OCI-LY1 (cell line): ENCODE results near the gene SYNM.

Experiments used
- EZH2 ChIP-seq: fragments of 200-600 bp; sonication (generic), shearing (Covaris generic); IDR thresholded peaks from 2 replicates; pipeline ENCODE4 v1.8.0; 2017; ENCODE audit warnings: borderline replicate concordance, mixed run types, mild to moderate bottlenecking, antibody characterized with exemption, low read length, moderate library complexity, mixed read lengths
- TF ChIP-seq, protein P1 (sequence below): fragments of 200-600 bp; sonication (generic), shearing (Covaris generic); IDR thresholded peaks from 2 replicates; pipeline ENCODE4 v1.5.1; 2017; ENCODE audit warnings: mild to moderate bottlenecking, antibody characterized with exemption, low read length, moderate library complexity, mixed read lengths

DNA sequence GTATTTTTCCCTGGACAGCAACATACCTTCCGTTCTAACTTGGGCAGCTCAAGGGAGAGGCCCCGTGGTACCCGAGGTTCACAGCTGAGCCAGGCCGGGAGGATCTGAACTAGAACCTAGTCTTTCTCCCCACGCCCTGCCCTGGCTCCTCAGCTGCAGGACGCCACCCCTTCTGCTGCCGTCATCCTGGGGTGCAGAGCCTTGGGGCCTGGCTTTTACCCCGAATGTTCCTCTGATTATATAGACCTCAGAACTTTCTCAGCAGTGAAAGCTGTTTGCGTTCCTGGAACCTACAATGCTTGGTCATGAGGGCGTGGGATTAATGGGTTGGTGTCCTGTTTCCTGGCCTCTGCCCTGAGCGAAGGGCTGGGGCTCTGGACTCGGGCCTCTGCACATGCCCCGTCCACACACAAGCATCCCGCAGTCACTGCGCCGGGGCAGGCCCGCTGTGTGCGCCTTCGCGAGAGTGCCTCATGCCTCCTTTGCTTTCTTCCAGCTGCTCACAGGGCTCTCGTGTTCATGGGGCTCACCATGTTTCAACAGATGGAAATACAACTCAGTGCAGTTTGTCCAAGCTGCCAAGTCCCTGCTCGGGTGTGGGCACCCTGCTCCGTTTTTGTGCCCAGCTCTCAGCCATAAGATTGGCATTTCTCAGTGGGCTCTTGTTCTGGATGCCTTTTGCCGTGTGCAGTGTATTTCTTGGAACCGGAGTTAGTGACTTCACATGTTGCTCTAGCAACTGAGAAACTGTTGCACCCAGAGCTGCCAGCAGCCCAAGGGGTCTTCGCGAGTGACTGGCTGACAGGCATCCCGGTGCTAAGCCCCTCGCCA, 20.4 kb downstream of the SYNM start:
- TF ChIP-seq, protein P1, sequence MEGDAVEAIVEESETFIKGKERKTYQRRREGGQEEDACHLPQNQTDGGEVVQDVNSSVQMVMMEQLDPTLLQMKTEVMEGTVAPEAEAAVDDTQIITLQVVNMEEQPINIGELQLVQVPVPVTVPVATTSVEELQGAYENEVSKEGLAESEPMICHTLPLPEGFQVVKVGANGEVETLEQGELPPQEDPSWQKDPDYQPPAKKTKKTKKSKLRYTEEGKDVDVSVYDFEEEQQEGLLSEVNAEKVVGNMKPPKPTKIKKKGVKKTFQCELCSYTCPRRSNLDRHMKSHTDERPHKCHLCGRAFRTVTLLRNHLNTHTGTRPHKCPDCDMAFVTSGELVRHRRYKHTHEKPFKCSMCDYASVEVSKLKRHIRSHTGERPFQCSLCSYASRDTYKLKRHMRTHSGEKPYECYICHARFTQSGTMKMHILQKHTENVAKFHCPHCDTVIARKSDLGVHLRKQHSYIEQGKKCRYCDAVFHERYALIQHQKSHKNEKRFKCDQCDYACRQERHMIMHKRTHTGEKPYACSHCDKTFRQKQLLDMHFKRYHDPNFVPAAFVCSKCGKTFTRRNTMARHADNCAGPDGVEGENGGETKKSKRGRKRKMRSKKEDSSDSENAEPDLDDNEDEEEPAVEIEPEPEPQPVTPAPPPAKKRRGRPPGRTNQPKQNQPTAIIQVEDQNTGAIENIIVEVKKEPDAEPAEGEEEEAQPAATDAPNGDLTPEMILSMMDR, result no peak
- no peak for TF ChIP-seq EZH2
